Activated CD8-positive, alpha-beta T cell treated with anti-CD3 and anti-CD28 coated beads for 36 hours (primary cell): ENCODE results near the gene OR1S2. TPM values are rescaled to one million over a fixed set of nuclear protein-coding genes. Genes with fewer than 3 reads are reported as not detected.

Experiments
- ATAC-seq: fragments of 200-7000 bp; cut with Tn5 transposase; one replicate; pipeline ENCODE4 v1.10.0; 2021; ENCODE audit warnings: mild to moderate bottlenecking, moderate library complexity
- CTCF ChIA-PET: fragments of 350-600 bp; sonication (Branson Sonifier 250); formaldehyde crosslinking; loops from one replicate; lab custom pipeline; 2021; ENCODE audit warnings: antibody characterized with exemption; lab: Charles Lee
- POLR2A ChIA-PET: fragments of 350-600 bp; sonication (Branson Sonifier 250); formaldehyde crosslinking; loops from one replicate; lab custom pipeline; 2021; ENCODE audit warnings: antibody characterized with exemption; lab: Charles Lee
- DNase-seq: peaks from one replicate; pipeline ENCODE4 v3.0.0-alpha.2; 2020
- H3K27ac Mint-ChIP-seq: one replicate; pipeline ENCODE4 v1.8.0; 2021; ENCODE audit warnings: mild to moderate bottlenecking, mixed read lengths
- H3K27me3 Mint-ChIP-seq: one replicate; pipeline ENCODE4 v1.8.0; 2021; ENCODE audit warnings: mixed read lengths
- H3K36me3 Mint-ChIP-seq: one replicate; pipeline ENCODE4 v1.8.0; 2021; ENCODE audit warnings: low read depth, mixed read lengths
- H3K4me1 Mint-ChIP-seq: one replicate; pipeline ENCODE4 v1.8.0; 2021; ENCODE audit warnings: low read depth, mixed read lengths
- H3K4me3 Mint-ChIP-seq: one replicate; pipeline ENCODE4 v1.8.0; 2021; ENCODE audit warnings: mild to moderate bottlenecking, moderate library complexity, mixed read lengths
- H3K9me3 Mint-ChIP-seq: one replicate; pipeline ENCODE4 v1.8.0; 2021; ENCODE audit warnings: mixed read lengths
- CTCF ChIP-seq: fragments of 200-600 bp; IDR thresholded peaks from one replicate; pipeline ENCODE4 v1.8.0; 2022; ENCODE audit warnings: antibody characterized with exemption, mild to moderate bottlenecking
- intact Hi-C: fragments of 100-400 bp; cut with micrococcal nuclease; formaldehyde crosslinking; loops from one replicate; pipeline ENCODE4 v1.10.0; 2022
- total RNA-seq, 2 experiments: library from RNA; stranded (reverse); gene quantifications; one replicate each; pipeline ENCODE4 v1.2.3, GENCODE V29; 2021

OR1S2 gene
- total RNA-seq, 2 experiments from 2014 or later: not detected

DNA sequence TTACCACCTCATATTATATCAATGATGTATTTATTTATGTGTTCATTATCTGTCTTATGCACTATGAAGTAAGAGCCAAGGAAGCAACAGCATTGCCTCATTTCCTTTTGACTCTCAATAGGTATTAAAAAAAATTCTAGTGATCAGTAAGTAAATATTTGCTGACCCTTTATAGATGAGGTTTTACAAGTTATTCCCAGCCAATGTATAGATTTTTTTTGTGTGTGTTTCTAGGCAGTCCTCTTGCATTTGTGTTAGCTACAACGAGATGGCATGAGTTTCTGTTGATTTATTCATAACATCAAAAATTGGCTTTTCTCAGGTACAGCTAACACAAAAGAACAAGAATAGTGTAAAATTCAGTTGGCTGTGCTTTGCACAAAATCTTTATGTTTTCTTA, 4.7 kb downstream of the OR1S2 start:
- no peaks in the 10 kb centered on the region for H3K36me3 Mint-ChIP-seq
- no peak overlapping the region for H3K27ac Mint-ChIP-seq
- ChIA-PET CTCF (no interaction called here), POLR2A (no interaction called here)
- H3K4me1 Mint-ChIP-seq: no peaks in the 10 kb centered on the region
- intact Hi-C loops: no loop called here
- H3K4me3 Mint-ChIP-seq: no peak overlapping the region
- H3K9me3 Mint-ChIP-seq: peaks cover 4% of the 10 kb centered on the region
- ATAC-seq (no peak), DNase-seq (no peak)
- no peak for TF ChIP-seq CTCF
- peaks cover 10% of the 10 kb centered on the region for H3K27me3 Mint-ChIP-seq

GRCh38 chr11:58195939-58196338, 8.0 kb downstream of the OR1S2 start:
- peaks cover 4% of the 10 kb centered on the region for H3K9me3 Mint-ChIP-seq
- POLR2A ChIA-PET: no interaction called here
- no peaks in the 10 kb centered on the region for H3K27me3 Mint-ChIP-seq
- no peaks in the 10 kb centered on the region for H3K4me1 Mint-ChIP-seq
- ATAC-seq (no peak), DNase-seq (no peak)
- no peak for TF ChIP-seq CTCF
- H3K4me3 Mint-ChIP-seq: no peak overlapping the region
- CTCF ChIA-PET: no interaction called here
- H3K27ac Mint-ChIP-seq: no peak overlapping the region
- H3K36me3 Mint-ChIP-seq: no peaks in the 10 kb centered on the region
- intact Hi-C loops: no loop called here

- TF ChIP-seq CTCF: no peak
- Mint-ChIP-seq H3K27me3 (no peaks in the 10 kb centered on the region), H3K36me3 (no peaks in the 10 kb centered on the region), H3K4me1 (no peaks in the 10 kb centered on the region), H3K27ac (no peak overlapping the region), H3K9me3 (peaks cover 4% of the 10 kb centered on the region), H3K4me3 (no peak overlapping the region)
- CTCF ChIA-PET: no interaction called here
- intact Hi-C loops: no loop called here
- POLR2A ChIA-PET: no interaction called here
- no peak for DNase-seq
- ATAC-seq: no peak
Observed at GRCh38 chr11:58193391-58193790, 10.6 kb downstream of the OR1S2 start.

GRCh38 chr11:58192229-58192628, 11.7 kb downstream of the OR1S2 start:
- TF ChIP-seq CTCF: no peak
- H3K36me3 Mint-ChIP-seq: no peaks in the 10 kb centered on the region
- DNase-seq (no peak), ATAC-seq (no peak)
- H3K4me1 Mint-ChIP-seq: no peaks in the 10 kb centered on the region
- peaks cover 4% of the 10 kb centered on the region for H3K9me3 Mint-ChIP-seq
- no peak overlapping the region for H3K4me3 Mint-ChIP-seq
- CTCF ChIA-PET: no interaction called here
- no peak overlapping the region for H3K27ac Mint-ChIP-seq
- POLR2A ChIA-PET: no interaction called here
- no peaks in the 10 kb centered on the region for H3K27me3 Mint-ChIP-seq
- intact Hi-C loops: no loop called here

GRCh38 chr11:58188770-58189169, 15.2 kb downstream of the OR1S2 start, which contains the start of gene OR9Q2:
Gene OR9Q2, plus strand, starts transcription at chr11:58189070. Its CDS starts 1,421 bp downstream, at chr11:58190491.
- intact Hi-C loops: no loop called here
- H3K36me3 Mint-ChIP-seq: no peaks in the 10 kb centered on the region
- H3K27ac Mint-ChIP-seq: no peak within 1 kb of the TSS

More at GRCh38 chr11:58188770-58189169, 15.2 kb downstream of the OR1S2 start, which contains the start of gene OR9Q2:
- Mint-ChIP-seq H3K9me3 (no peaks in the 10 kb centered on the region), H3K4me3 (no peak within 1 kb of the TSS), H3K4me1 (no peaks in the 10 kb centered on the region), H3K27me3 (no peaks in the 10 kb centered on the region)
- no peak for TF ChIP-seq CTCF
- DNase-seq: no peak
- CTCF ChIA-PET: no interaction called here
- no peak for ATAC-seq
- POLR2A ChIA-PET: no interaction called here
